SK-N-SH treated with all-trans-retinoic acid at 6 μM for 48 hours (cell line): Measurements from ENCODE around the gene PJA1.

Experiments
- ATAC-seq: fragments of 200-7000 bp; cut with Tn5 transposase; 3 replicates; pipeline ENCODE4 v1.9.1; 2020; ENCODE audit warnings: mild to moderate bottlenecking, moderate library complexity
- ARNTL ChIP-seq: fragments of 450-650 bp; formaldehyde crosslinking; IDR thresholded peaks from 2 replicates; pipeline ENCODE4 v1.5.0; 2020; ENCODE audit warnings: low read depth, mild to moderate bottlenecking, moderate library complexity, borderline replicate concordance
- BACH2 ChIP-seq: fragments of 250-450 bp; sonication (Bioruptor Pico); IDR thresholded peaks from 2 replicates; pipeline ENCODE4 v1.9.0; 2021; ENCODE audit warnings: mild to moderate bottlenecking, borderline replicate concordance
- CREB5 ChIP-seq: fragments of 250-450 bp; sonication (Bioruptor Pico); IDR thresholded peaks from 2 replicates; pipeline ENCODE4 v1.5.1; 2020; ENCODE audit warnings: low read depth, mild to moderate bottlenecking, moderate library complexity
- CSDC2 ChIP-seq: fragments of 250-450 bp; sonication (Bioruptor Pico); IDR thresholded peaks from 2 replicates; pipeline ENCODE4 v1.5.0; 2020; ENCODE audit warnings: mild to moderate bottlenecking, moderate library complexity
- CSRNP3 ChIP-seq: fragments of 250-450 bp; sonication (Bioruptor Pico); IDR thresholded peaks from 2 replicates; pipeline ENCODE4 v1.5.1; 2021; ENCODE audit warnings: mild to moderate bottlenecking, moderate library complexity
- ESRRG ChIP-seq: fragments of 250-450 bp; sonication (Bioruptor Pico); IDR thresholded peaks from 2 replicates; pipeline ENCODE4 v1.6.1; 2021; ENCODE audit warnings: mild to moderate bottlenecking
- GLIS3 ChIP-seq: fragments of 250-450 bp; sonication (Bioruptor Pico); IDR thresholded peaks from 2 replicates; pipeline ENCODE4 v1.5.0; 2020; ENCODE audit warnings: mild to moderate bottlenecking, moderate library complexity
- ISL1 ChIP-seq: fragments of 250-450 bp; sonication (Bioruptor Pico); IDR thresholded peaks from 2 replicates; pipeline ENCODE4 v2.1.2; 2022; ENCODE audit warnings: mild to moderate bottlenecking, moderate library complexity
- OSR1 ChIP-seq: fragments of 250-450 bp; sonication (Bioruptor Pico); IDR thresholded peaks from 2 replicates; pipeline ENCODE4 v1.8.0; 2022; ENCODE audit warnings: moderate library complexity, mild to moderate bottlenecking, inconsistent platforms
- PATZ1 ChIP-seq: fragments of 250-450 bp; sonication (Bioruptor Pico); IDR thresholded peaks from 2 replicates; pipeline ENCODE4 v1.8.0; 2020; ENCODE audit warnings: mild to moderate bottlenecking, moderate library complexity, borderline replicate concordance
- POU6F1 ChIP-seq: fragments of 250-450 bp; sonication (Bioruptor Pico); IDR thresholded peaks from 2 replicates; pipeline ENCODE4 v1.8.0; 2021; ENCODE audit warnings: low read depth, mild to moderate bottlenecking, moderate library complexity, borderline replicate concordance
- PPARA ChIP-seq: fragments of 250-450 bp; sonication (Bioruptor Pico); IDR thresholded peaks from 2 replicates; pipeline ENCODE4 v1.5.0; 2020; ENCODE audit warnings: mild to moderate bottlenecking, borderline replicate concordance
- RARB ChIP-seq: fragments of 250-450 bp; sonication (Bioruptor Pico); IDR thresholded peaks from 2 replicates; pipeline ENCODE4 v1.8.0; 2021; ENCODE audit warnings: mild to moderate bottlenecking, moderate library complexity
- SNAI2 ChIP-seq: fragments of 250-450 bp; sonication (Bioruptor Pico); IDR thresholded peaks from 2 replicates; pipeline ENCODE4 v1.5.0; 2020; ENCODE audit warnings: mild to moderate bottlenecking, moderate library complexity
- TCF4 ChIP-seq: fragments of 250-450 bp; sonication (Bioruptor Pico); IDR thresholded peaks from 2 replicates; pipeline ENCODE4 v1.8.0; 2021; ENCODE audit warnings: mild to moderate bottlenecking, moderate library complexity, borderline replicate concordance
- TOX ChIP-seq: fragments of 250-450 bp; sonication (Bioruptor Pico); IDR thresholded peaks from 2 replicates; pipeline ENCODE4 v1.8.0; 2021; ENCODE audit warnings: mild to moderate bottlenecking, moderate library complexity, borderline replicate concordance
- TSHZ2 ChIP-seq: fragments of 250-450 bp; sonication (Bioruptor Pico); IDR thresholded peaks from 2 replicates; pipeline ENCODE4 v1.5.0; 2020; ENCODE audit warnings: mild to moderate bottlenecking, moderate library complexity
- ZC3H10 ChIP-seq: fragments of 250-450 bp; sonication (Bioruptor Pico); IDR thresholded peaks from 2 replicates; pipeline ENCODE4 v1.5.1; 2021; ENCODE audit warnings: mild to moderate bottlenecking, moderate library complexity
- ZFP3 ChIP-seq: fragments of 250-450 bp; sonication (Bioruptor Pico); IDR thresholded peaks from 2 replicates; pipeline ENCODE4 v1.5.0; 2020; ENCODE audit warnings: mild to moderate bottlenecking, moderate library complexity
- ZFP30 ChIP-seq: fragments of 450-650 bp; formaldehyde crosslinking; IDR thresholded peaks from 2 replicates; pipeline ENCODE4 v1.5.0; 2022; ENCODE audit warnings: mild to moderate bottlenecking, moderate library complexity
- ZNF565 ChIP-seq: fragments of 450-650 bp; formaldehyde crosslinking; conservative IDR thresholded peaks from 2 replicates; pipeline ENCODE4 v1.5.0; 2020; ENCODE audit warnings: low read depth, mild to moderate bottlenecking, moderate library complexity
- ZNF70 ChIP-seq: fragments of 450-650 bp; formaldehyde crosslinking; IDR thresholded peaks from 2 replicates; pipeline ENCODE4 v1.5.0; 2020; ENCODE audit warnings: mild to moderate bottlenecking, moderate library complexity
- ZNF8 ChIP-seq: fragments of 450-650 bp; formaldehyde crosslinking; IDR thresholded peaks from 2 replicates; pipeline ENCODE4 v1.5.0; 2020; ENCODE audit warnings: mild to moderate bottlenecking, moderate library complexity

Gene PJA1

GRCh38 chrX:69172937-69173336, 7.7 kb upstream of the PJA1 start:
- ATAC-seq, result no peak
- TF ChIP-seq ZNF70 (CRISPR knock-in tag) (no peak), ZC3H10 (CRISPR knock-in tag) (no peak), PPARA (no peak), GLIS3 (CRISPR knock-in tag) (no peak), TSHZ2 (no peak), TCF4 (no peak), CSDC2 (CRISPR knock-in tag) (no peak), CSRNP3 (CRISPR knock-in tag) (no peak), TOX (CRISPR knock-in tag) (no peak), PATZ1 (CRISPR knock-in tag) (no peak), ZFP3 (CRISPR knock-in tag) (no peak), BACH2 (CRISPR knock-in tag) (no peak), ZFP30 (CRISPR knock-in tag) (no peak), ARNTL (CRISPR knock-in tag) (no peak), OSR1 (CRISPR knock-in tag) (no peak), SNAI2 (no peak), ISL1 (CRISPR knock-in tag) (no peak), ZNF8 (no peak), ZNF565 (no peak)

GRCh38 chrX:69170319-69170718, 5.1 kb upstream of the PJA1 start:
- TF ChIP-seq TCF4, result no peak
- TF ChIP-seq ARNTL (CRISPR knock-in tag), result no peak
- no peak for TF ChIP-seq ZNF565
- no peak for TF ChIP-seq ISL1 (CRISPR knock-in tag)
- TF ChIP-seq, all 23 proteins: peak for 0
- no peak for ATAC-seq

- ATAC-seq, result peak; percentile 54
- no peak for TF ChIP-seq CSRNP3 (CRISPR knock-in tag)
- TF ChIP-seq ZFP30 (CRISPR knock-in tag), result no peak
- no peak for TF ChIP-seq PPARA
- no peak for TF ChIP-seq ESRRG (CRISPR knock-in tag)
- no peak for TF ChIP-seq TSHZ2
- TF ChIP-seq BACH2 (CRISPR knock-in tag), result no peak
- no peak for TF ChIP-seq POU6F1 (CRISPR knock-in tag)
- no peak for TF ChIP-seq ZFP3 (CRISPR knock-in tag)
- no peak for TF ChIP-seq OSR1 (CRISPR knock-in tag)
- no peak for TF ChIP-seq CSDC2 (CRISPR knock-in tag)
- TF ChIP-seq ZC3H10 (CRISPR knock-in tag), result no peak
- no peak for TF ChIP-seq ISL1 (CRISPR knock-in tag)
- no peak for TF ChIP-seq ZNF565
- no peak for TF ChIP-seq TCF4
- TF ChIP-seq ZNF70 (CRISPR knock-in tag), result no peak
- TF ChIP-seq GLIS3 (CRISPR knock-in tag), result no peak
- no peak for TF ChIP-seq CREB5
- no peak for TF ChIP-seq RARB
- TF ChIP-seq ARNTL (CRISPR knock-in tag), result no peak
These were observed 1.1 kb downstream of the PJA1 start for GRCh38 chrX:69163936-69164741.
